ENCODE results near the gene NR1I3.

- no peak for TF ChIP-seq ARNT (IDR thresholded peaks at IDR 0.05)
- TF ChIP-seq, protein P1, sequence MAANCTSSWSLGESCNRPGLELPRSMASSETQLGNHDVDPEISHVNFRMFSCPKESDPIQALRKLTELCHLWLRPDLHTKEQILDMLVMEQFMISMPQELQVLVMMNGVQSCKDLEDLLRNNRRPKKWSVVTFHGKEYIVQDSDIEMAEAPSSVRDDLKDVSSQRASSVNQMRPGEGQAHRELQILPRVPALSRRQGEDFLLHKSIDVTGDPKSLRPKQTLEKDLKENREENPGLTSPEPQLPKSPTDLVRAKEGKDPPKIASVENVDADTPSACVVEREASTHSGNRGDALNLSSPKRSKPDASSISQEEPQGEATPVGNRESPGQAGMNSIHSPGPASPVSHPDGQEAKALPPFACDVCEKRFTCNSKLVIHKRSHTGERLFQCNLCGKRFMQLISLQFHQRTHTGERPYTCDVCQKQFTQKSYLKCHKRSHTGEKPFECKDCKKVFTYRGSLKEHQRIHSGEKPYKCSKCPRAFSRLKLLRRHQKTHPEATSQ (CRISPR knock-in tag; IDR thresholded peaks at IDR 0.05; ENCODE audit: borderline replicate concordance), result no peak
- TF ChIP-seq, protein P2, sequence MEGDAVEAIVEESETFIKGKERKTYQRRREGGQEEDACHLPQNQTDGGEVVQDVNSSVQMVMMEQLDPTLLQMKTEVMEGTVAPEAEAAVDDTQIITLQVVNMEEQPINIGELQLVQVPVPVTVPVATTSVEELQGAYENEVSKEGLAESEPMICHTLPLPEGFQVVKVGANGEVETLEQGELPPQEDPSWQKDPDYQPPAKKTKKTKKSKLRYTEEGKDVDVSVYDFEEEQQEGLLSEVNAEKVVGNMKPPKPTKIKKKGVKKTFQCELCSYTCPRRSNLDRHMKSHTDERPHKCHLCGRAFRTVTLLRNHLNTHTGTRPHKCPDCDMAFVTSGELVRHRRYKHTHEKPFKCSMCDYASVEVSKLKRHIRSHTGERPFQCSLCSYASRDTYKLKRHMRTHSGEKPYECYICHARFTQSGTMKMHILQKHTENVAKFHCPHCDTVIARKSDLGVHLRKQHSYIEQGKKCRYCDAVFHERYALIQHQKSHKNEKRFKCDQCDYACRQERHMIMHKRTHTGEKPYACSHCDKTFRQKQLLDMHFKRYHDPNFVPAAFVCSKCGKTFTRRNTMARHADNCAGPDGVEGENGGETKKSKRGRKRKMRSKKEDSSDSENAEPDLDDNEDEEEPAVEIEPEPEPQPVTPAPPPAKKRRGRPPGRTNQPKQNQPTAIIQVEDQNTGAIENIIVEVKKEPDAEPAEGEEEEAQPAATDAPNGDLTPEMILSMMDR (CRISPR knock-in tag; IDR thresholded peaks at IDR 0.05), result no peak
- TF ChIP-seq EP300 (IDR thresholded peaks at IDR 0.05; ENCODE audit: low read depth in 2 of 2, low read length in 2 of 2), result no peak
- TF ChIP-seq EP300 (CRISPR knock-in tag; IDR thresholded peaks at IDR 0.05; ENCODE audit: borderline replicate concordance), result no peak
- no peak for TF ChIP-seq TMF1 (CRISPR knock-in tag; IDR thresholded peaks at IDR 0.05; ENCODE audit: low read depth)
Measured at GRCh38 chr1:161197560-161198193, 40.3 kb downstream of the NR1I3 start.
